22Rv1 (cell line): Measurements from ENCODE around the gene OR9G1.

ENCODE experiments used
- H3K27ac ChIP-seq: fragments of 450-650 bp; 2 replicates; pipeline ENCODE4 v1.5.1; 2017
- ZFX ChIP-seq: fragments of 450-650 bp; IDR thresholded peaks from 2 replicates; pipeline ENCODE4 v1.6.1; 2017; ENCODE audit warnings: antibody characterized with exemption, borderline replicate concordance
- TF ChIP-seq, protein P1 (sequence below): fragments of 450-650 bp; IDR thresholded peaks from 2 replicates; pipeline ENCODE4 v1.5.1; 2017; ENCODE audit warnings: mild to moderate bottlenecking

Gene OR9G1

DNA sequence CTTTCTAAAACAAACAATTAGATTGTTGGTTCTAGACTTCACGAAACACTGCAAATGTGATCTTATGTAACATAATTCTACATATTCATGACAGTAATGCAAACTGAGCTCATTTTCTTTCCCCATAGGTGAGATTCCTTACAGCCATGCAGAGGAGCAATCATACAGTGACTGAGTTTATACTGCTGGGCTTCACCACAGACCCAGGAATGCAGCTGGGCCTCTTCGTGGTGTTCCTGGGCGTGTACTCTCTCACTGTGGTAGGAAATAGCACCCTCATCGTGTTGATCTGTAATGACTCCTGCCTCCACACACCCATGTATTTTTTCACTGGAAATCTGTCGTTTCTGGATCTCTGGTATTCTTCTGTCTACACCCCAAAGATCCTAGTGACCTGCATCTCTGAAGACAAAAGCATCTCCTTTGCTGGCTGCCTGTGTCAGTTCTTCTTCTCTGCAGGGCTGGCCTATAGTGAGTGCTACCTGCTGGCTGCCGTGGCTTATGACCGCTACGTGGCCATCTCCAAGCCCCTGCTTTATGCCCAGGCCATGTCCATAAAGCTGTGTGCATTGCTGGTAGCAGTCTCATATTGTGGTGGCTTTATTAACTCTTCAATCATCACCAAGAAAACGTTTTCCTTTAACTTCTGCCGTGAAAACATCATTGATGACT lies 1.5 kb downstream of the OR9G1 start:
- H3K27ac ChIP-seq, result no peak overlapping the region

DNA sequence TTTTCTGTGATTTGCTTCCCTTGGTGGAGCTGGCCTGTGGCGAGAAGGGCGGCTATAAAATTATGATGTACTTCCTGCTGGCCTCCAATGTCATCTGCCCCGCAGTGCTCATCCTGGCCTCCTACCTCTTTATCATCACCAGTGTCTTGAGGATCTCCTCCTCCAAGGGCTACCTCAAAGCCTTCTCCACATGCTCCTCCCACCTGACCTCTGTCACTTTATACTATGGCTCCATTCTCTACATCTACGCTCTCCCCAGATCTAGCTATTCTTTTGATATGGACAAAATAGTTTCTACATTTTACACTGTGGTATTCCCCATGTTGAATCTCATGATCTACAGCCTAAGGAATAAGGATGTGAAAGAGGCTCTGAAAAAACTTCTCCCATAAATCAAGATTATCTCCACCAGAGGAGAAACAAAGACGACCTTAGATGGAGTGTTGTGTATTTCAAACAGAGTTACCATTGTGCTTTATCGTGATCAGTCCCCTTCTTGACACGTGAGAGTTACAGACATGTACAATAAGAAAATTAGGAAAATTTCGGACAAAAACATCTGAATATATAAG lies 2.1 kb downstream of the OR9G1 start:
- H3K27ac ChIP-seq, result no peak overlapping the region
- TF ChIP-seq, protein P1, sequence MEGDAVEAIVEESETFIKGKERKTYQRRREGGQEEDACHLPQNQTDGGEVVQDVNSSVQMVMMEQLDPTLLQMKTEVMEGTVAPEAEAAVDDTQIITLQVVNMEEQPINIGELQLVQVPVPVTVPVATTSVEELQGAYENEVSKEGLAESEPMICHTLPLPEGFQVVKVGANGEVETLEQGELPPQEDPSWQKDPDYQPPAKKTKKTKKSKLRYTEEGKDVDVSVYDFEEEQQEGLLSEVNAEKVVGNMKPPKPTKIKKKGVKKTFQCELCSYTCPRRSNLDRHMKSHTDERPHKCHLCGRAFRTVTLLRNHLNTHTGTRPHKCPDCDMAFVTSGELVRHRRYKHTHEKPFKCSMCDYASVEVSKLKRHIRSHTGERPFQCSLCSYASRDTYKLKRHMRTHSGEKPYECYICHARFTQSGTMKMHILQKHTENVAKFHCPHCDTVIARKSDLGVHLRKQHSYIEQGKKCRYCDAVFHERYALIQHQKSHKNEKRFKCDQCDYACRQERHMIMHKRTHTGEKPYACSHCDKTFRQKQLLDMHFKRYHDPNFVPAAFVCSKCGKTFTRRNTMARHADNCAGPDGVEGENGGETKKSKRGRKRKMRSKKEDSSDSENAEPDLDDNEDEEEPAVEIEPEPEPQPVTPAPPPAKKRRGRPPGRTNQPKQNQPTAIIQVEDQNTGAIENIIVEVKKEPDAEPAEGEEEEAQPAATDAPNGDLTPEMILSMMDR, result no peak
- TF ChIP-seq ZFX, result no peak

More for the DNA sequence above, 1.5 kb downstream of the OR9G1 start:
- TF ChIP-seq, protein P1, result no peak
- TF ChIP-seq ZFX, result no peak

DNA sequence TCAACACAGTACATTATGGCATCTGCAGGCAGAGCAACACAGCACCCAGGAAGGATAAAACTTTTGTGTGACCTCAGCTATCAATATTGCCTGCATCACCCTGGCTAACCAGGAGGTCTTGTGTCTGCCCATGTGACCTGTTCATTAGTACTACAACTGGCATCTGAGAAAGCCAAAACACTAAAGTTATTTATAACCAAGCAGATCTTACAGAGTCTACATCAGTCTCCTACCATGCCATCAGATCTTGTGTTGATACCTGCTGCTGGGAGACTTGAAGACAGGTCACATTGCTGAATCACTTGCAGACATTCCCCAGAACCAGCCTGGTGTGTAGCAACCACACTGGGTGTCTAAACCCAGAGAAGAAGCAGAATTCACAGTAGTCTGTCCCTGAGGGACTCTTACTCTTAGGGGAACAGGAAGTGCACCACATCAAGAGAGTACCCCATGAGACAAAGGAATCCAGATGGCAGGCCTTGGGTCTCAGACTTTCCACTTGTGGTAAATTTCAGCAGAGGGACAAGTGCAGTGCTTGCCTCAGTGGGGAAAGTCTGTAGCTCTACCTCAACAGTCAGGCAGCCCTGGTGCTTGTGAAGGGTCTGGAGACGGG lies 7.0 kb downstream of the OR9G1 start:
- no peak overlapping the region for H3K27ac ChIP-seq
- TF ChIP-seq, protein P1, result no peak
- no peak for TF ChIP-seq ZFX

DNA sequence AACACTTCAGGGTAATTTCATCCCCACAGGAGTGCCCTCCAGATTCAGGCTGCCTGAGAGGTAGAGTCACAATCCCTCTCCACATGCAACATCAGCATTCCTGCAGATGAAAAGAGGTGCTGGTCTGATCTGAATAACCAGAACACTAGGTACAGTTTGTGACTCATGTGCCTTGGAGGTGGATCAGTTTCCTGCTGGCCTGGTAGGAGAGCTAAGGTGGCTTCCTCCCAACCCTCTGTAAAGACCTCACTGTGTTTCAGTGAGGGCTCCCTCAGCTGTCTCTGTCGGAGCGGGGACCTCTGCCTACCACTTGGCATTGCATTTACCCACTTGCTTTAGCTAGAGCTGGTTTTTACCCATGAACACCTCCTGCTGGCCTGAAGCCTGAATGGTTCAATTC lies 7.6 kb downstream of the OR9G1 start:
- H3K27ac ChIP-seq, result no peak overlapping the region

DNA sequence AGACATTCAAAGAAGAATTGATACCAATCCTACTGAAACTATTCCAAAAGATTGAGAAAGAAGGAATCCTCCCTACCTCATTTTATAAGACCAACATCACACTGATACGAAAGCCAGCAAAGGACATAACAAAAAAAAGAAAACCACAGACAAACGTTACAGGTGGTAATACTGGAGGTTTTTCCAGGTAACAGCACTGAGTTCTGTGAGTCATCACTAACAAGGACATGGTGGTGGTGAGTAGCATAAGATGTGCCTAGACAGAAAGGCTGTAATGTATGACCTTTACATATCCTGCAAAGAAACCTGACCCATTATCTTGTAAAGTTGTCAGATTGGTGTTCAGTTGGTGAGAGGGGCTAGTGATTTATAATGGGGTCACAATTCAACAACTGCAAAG lies 15.3 kb downstream of the OR9G1 start:
- H3K27ac ChIP-seq, result no peak overlapping the region

More for the DNA sequence above, 7.6 kb downstream of the OR9G1 start:
- TF ChIP-seq, protein P1, result no peak

DNA sequence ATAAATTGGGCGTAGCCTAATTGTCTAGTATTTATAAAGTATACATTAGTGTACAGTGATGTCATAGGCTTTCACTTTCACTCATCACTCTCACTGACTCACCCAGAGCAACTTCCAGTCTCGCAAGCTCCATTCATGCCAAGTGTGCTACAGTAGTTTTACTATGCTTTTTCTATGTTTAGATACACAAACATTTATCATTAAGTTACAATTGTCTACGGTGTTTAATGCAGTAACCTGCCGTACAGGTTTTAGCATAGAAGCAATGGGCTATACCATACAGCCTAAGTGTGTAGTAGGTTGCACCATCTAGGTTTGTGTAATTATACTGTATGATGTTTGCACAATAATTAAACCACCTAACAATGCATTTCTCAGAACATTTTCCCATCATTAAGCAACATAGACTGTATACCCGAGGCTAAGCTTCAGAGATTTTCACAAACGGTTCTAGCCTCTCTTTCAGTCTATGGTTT lies 17.5 kb downstream of the OR9G1 start:
- H3K27ac ChIP-seq, result peak overlapping the region; percentile 75
- no peak for TF ChIP-seq ZFX
- TF ChIP-seq, protein P1, result no peak

More for the DNA sequence above, 15.3 kb downstream of the OR9G1 start:
- TF ChIP-seq, protein P1, result no peak
- no peak for TF ChIP-seq ZFX

DNA sequence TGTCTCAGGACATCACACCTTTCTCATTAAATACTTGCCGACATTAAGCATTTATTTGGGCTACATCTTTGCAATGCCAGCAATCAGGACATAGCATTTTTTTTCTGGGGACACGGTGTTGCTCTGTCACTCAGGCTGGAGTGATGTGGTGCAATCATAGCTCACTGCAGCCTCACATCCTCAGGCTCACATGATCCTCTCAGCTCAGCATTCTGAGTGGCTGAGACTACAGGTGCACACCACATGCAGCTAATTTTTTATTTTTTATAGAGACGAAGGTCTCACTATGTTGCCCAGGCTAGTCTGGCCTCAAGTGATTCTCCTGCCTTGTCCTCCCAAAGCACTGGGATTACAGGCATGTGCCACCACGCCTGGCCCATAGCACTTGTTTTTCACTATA lies 21.6 kb downstream of the OR9G1 start:
- TF ChIP-seq ZFX, result no peak
- TF ChIP-seq, protein P1, result no peak
- H3K27ac ChIP-seq, result no peak overlapping the region
